SU-DHL-6 (cell line): ENCODE results near the gene PCDHB15.
"Not testable (repeated sequence)": the region's sequence is repeated elsewhere in the genome, so short reads cannot be mapped to it uniquely, and the experiment has no call there.

Experiments used
- H2AFZ ChIP-seq: fragments of 200-600 bp; sonication (generic); 2 replicates; pipeline ENCODE4 v1.6.1; 2014; ENCODE audit warnings: low read depth, mild to moderate bottlenecking, moderate library complexity, mixed read lengths, antibody characterized with exemption, low read length; ENCODE audit not compliant: severe bottlenecking
- H3F3A ChIP-seq: fragments of 200-600 bp; shearing (Covaris generic); 2 replicates; pipeline ENCODE4 v1.6.0; 2016; ENCODE audit warnings: antibody characterized with exemption, mild to moderate bottlenecking; ENCODE audit not compliant: insufficient read depth
- H3K27ac ChIP-seq: fragments of 200-600 bp; sonication (generic); 2 replicates; pipeline ENCODE4 v1.5.1; 2016; ENCODE audit warnings: low read depth, mild to moderate bottlenecking, low read length, moderate library complexity, mixed read lengths
- H3K27me3 ChIP-seq: fragments of 200-600 bp; sonication (generic), shearing (Covaris generic); 2 replicates; pipeline ENCODE4 v1.6.0; 2014; ENCODE audit warnings: mild to moderate bottlenecking, low read length
- H3K36me3 ChIP-seq: fragments of 200-600 bp; sonication (generic); 2 replicates; pipeline ENCODE4 v1.6.1; 2014; ENCODE audit warnings: mild to moderate bottlenecking, low read length, mixed read lengths
- H3K4me2 ChIP-seq: fragments of 300-600, 200-600 bp; shearing (Covaris generic), sonication (generic); 2 replicates; pipeline ENCODE4 v1.6.0; 2014; ENCODE audit warnings: low read length, low read depth, mild to moderate bottlenecking; ENCODE audit not compliant: poor library complexity, severe bottlenecking
- H3K4me3 ChIP-seq: fragments of 200-600 bp; sonication (generic); 2 replicates; pipeline ENCODE4 v1.5.1; 2014; ENCODE audit warnings: antibody characterized with exemption, low read length, mild to moderate bottlenecking, mixed read lengths; ENCODE audit not compliant: insufficient read depth, poor library complexity, severe bottlenecking
- H3K79me2 ChIP-seq: fragments of 200-600 bp; sonication (generic); 2 replicates; pipeline ENCODE4 v1.6.1; 2014; ENCODE audit warnings: mild to moderate bottlenecking, low read length, moderate library complexity; ENCODE audit not compliant: insufficient read depth
- H3K9ac ChIP-seq: fragments of 200-600 bp; sonication (generic); 2 replicates; pipeline ENCODE4 v1.7.0; 2014; ENCODE audit warnings: mild to moderate bottlenecking, low read length
- H3K9me2 ChIP-seq: fragments of 200-600 bp; sonication (generic); replicated peaks from 2 replicates; pipeline ENCODE4 v1.6.1; 2014; ENCODE audit warnings: low read length; ENCODE audit not compliant: insufficient read depth
- H3K9me3 ChIP-seq: fragments of 200-600 bp; sonication (generic); 2 replicates; pipeline ENCODE4 v1.6.1; 2014; ENCODE audit warnings: low read length, mixed read lengths; ENCODE audit not compliant: insufficient read depth
- H4K20me1 ChIP-seq: fragments of 200-600 bp; sonication (generic); 2 replicates; pipeline ENCODE4 v1.6.1; 2014; ENCODE audit warnings: low read depth, mild to moderate bottlenecking, antibody characterized with exemption, low read length, moderate library complexity, mixed read lengths
- CTCF ChIP-seq: fragments of 200-600 bp; sonication (generic); IDR thresholded peaks from one replicate; pipeline ENCODE4 v1.5.1; 2017; ENCODE audit warnings: antibody characterized with exemption, mild to moderate bottlenecking, low read length, moderate library complexity; ENCODE audit not compliant: insufficient read depth, poor library complexity, severe bottlenecking
- EZH2phosphoT487 ChIP-seq: fragments of 200-600 bp; sonication (generic), shearing (Covaris generic); conservative IDR thresholded peaks from 2 replicates; pipeline ENCODE4 v1.6.1; 2018; ENCODE audit warnings: mild to moderate bottlenecking, antibody characterized with exemption, low read length, moderate library complexity, mixed read lengths

The PCDHB15 gene

GRCh38 chr5:141236516-141237313 is 8.5 kb upstream of the PCDHB15 start:
- no peak for TF ChIP-seq EZH2phosphoT487
- TF ChIP-seq CTCF: no peak
- Histone ChIP-seq H3K4me3 (no peak overlapping the region), H3K4me2 (no peak overlapping the region), H4K20me1 (no peaks in the 10 kb centered on the region), H3K9ac (no peak overlapping the region), H3K27me3 (no peaks in the 10 kb centered on the region), H3F3A (no peaks in the 10 kb centered on the region), H3K9me3 (no peaks in the 10 kb centered on the region), H3K27ac (no peak overlapping the region), H3K79me2 (no peaks in the 10 kb centered on the region), H3K9me2 (no peaks in the 10 kb centered on the region), H3K36me3 (no peaks in the 10 kb centered on the region), H2AFZ (no peak overlapping the region)

- no peaks in the 10 kb centered on the region for H3K9me2 ChIP-seq
- H3K9me3 ChIP-seq: peaks cover 13% of the 10 kb centered on the region; the same call in 1 of the 2 replicates
- no peaks in the 10 kb centered on the region for H3F3A ChIP-seq
- H4K20me1 ChIP-seq: no peaks in the 10 kb centered on the region
- no peak overlapping the region for H3K27ac ChIP-seq
- no peak overlapping the region for H3K4me2 ChIP-seq
- no peak overlapping the region for H3K9ac ChIP-seq
- H2AFZ ChIP-seq: no peak overlapping the region
- H3K36me3 ChIP-seq: no peaks in the 10 kb centered on the region
- no peaks in the 10 kb centered on the region for H3K79me2 ChIP-seq
- H3K27me3 ChIP-seq: no peaks in the 10 kb centered on the region
- H3K4me3 ChIP-seq: no peak overlapping the region
- TF ChIP-seq EZH2phosphoT487 (no peak), CTCF (no peak)
Measured at GRCh38 chr5:141241496-141241895, 3.7 kb upstream of the PCDHB15 start.

GRCh38 chr5:141246971-141247370 is 1.8 kb downstream of the PCDHB15 start:
- not testable (repeated sequence) for H3K36me3 ChIP-seq, H3K9me2 ChIP-seq
- H3K9me3 ChIP-seq: peaks cover 30% of the 10 kb centered on the region; the same call in 1 of the 2 replicates

GRCh38 chr5:141247434-141247833 is 2.2 kb downstream of the PCDHB15 start:
- H3K9me3 ChIP-seq: peaks cover 30% of the 10 kb centered on the region; the same call in 1 of the 2 replicates
- H2AFZ ChIP-seq, H3K27ac ChIP-seq, H4K20me1 ChIP-seq, H3K4me2 ChIP-seq, H3K9ac ChIP-seq, H3K9me2 ChIP-seq, H3K4me3 ChIP-seq, H3F3A ChIP-seq, H3K36me3 ChIP-seq, H3K27me3 ChIP-seq, H3K79me2 ChIP-seq: not testable (repeated sequence)

More at GRCh38 chr5:141246971-141247370, 1.8 kb downstream of the PCDHB15 start:
- H4K20me1 ChIP-seq, H3K27me3 ChIP-seq, H3K27ac ChIP-seq, H3K4me3 ChIP-seq, H3K79me2 ChIP-seq, H3K4me2 ChIP-seq, H3K9ac ChIP-seq, H2AFZ ChIP-seq, H3F3A ChIP-seq: not testable (repeated sequence)
